Measurements from ENCODE around the gene WDCP.

GRCh38 chr2:24077535-24077877 lies 30.3 kb upstream of the WDCP start:
- TF ChIP-seq CTCF (IDR thresholded peaks at IDR 0.05; ENCODE audit: borderline replicate concordance, extremely low read depth, low read length, poor library complexity, severe bottlenecking) (no peak), EZH2 (IDR thresholded peaks at IDR 0.05; ENCODE audit: borderline replicate concordance, low read depth, low read length, severe bottlenecking) (no peak)
